ENCODE data around the gene C9orf72. TPM values are rescaled to one million over a fixed set of nuclear protein-coding genes. Genes with fewer than 3 reads are reported as not detected.
"Not testable (repeated sequence)": the region's sequence is repeated elsewhere in the genome, so short reads cannot be mapped to it uniquely, and the experiment has no call there.

C9orf72 gene
- polyA plus RNA-seq, 4 donors, result 16.4 to 31.5 (median 20.5) TPM

DNA sequence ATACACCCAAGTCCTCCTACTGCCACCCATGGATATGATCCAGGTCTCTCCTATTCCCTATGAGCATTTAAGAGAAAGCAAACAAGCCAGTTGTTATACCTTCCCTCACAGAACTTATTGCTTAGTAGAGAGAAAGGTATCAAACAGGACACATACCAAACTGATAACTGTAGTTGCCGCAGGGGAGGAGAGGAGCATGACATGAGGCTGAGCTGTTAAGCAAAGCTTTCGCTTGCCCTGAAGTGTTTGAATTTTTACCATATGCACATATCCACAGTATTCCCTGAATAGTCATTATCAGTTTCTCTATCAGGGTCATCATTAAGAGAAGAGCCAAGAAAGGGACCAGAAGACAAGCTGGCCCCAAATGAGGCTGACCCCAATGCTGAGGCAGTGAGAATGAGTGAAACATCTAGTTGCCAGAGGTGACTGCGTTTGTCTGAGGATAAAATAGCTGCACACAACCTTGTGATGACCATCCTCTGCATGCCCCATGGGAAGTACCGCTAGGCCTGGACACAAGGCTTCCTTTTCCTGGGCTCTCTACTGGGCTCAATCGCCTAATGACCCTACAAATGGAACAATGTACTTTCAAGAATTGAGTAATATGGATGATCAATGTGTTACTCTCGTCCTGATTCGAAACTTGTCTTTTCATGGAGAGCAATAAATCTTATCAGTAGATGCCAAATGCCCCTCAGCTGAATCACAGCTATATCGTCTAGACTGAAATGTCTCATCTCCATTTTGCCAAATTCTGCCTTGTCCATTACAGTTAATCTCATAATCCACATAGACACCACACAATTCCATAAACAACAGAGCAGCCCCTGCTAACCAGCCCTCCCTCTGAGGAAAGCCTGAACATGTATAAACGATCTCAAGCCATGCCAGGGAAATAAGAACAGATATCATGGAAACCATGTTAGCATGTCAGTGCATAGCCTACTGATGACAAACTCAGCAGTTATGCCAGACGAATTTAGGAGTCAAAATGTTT is 53.5 kb downstream of the C9orf72 start:
- no peak for DNase-seq (ENCODE audit: low read depth in 4 of 4, low spot score in 2 of 4)

GRCh38 chr9:27518809-27519208 is 54.5 kb downstream of the C9orf72 start:
- DNase-seq (ENCODE audit: low read depth in 4 of 4, low spot score in 2 of 4), result no peak

- no peak for DNase-seq (ENCODE audit: low read depth in 4 of 4, low spot score in 2 of 4)
Observed at GRCh38 chr9:27518006-27518405, 55.3 kb downstream of the C9orf72 start.

GRCh38 chr9:27514551-27514950 is 58.7 kb downstream of the C9orf72 start:
- DNase-seq (ENCODE audit: low read depth in 4 of 4, low spot score in 2 of 4), result no peak

GRCh38 chr9:27511771-27512170 is 61.5 kb downstream of the C9orf72 start:
- no peak for DNase-seq (ENCODE audit: low read depth in 4 of 4, low spot score in 2 of 4)

DNA sequence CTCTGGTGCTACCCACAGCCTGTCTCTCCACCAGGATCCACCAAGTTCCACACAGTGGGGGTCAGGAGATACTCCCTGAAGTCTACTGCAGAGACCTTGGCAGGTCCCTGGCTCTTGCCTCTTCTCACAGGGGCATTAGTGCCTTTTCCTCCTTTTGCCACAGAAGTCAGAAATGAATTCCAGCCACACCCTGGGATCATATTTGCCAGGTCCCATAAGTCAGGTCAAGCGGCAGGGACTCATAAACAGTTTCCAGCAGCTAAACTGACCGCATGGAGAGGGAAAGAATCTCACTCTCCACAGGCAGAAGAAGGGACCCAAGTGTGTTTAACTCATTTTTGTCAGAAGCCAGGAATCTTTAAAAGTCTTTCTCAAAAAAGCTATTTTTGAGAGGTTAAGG is 62.5 kb downstream of the C9orf72 start:
- DNase-seq (ENCODE audit: low read depth in 4 of 4, low spot score in 2 of 4), result no peak

- DNase-seq (ENCODE audit: low read depth in 4 of 4, low spot score in 2 of 4), result no peak
Observed at GRCh38 chr9:27506981-27507380, 66.3 kb downstream of the C9orf72 start.

DNA sequence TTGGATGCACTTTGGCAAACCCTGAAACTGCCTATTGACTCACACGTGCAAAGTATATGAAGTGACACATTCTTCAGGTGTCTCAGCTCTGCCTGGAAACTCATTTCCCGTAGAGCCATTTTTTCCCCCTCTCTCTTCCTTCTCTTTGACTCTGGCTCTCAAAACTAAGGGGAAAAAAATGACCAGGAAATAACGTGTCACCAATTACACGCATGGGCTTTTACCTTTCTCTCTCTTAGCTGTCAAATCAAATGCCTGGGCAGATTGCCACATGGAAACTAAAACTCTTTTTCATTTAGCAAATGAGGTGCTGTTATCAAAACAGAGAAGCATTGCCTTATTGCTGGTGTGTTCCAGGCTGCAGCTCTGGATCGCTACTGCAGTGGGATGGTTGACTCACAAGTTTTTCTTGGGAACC is 67.5 kb downstream of the C9orf72 start:
- DNase-seq (ENCODE audit: low read depth in 4 of 4, low spot score in 2 of 4), result no peak

DNA sequence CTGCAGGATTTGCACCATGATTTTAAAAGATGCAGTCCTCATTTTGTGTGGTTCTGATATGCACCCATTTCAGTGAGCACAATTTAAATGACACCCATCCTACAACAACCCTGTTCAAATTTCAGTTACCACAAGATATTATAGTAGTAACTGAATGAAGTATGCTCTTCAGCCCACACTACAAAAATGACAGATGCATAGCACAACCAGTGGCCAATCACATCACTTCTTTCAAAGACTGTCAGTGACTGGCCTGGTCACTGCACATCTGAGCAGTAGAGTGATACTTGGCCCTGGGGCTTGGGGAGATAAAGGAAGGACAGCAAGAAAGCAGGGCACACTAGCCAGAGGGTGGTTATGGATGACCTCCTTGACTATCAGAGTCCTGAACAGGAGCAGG is 69.0 kb downstream of the C9orf72 start:
- no peak for DNase-seq (ENCODE audit: low read depth in 4 of 4, low spot score in 2 of 4)

GRCh38 chr9:27503623-27504022 is 69.7 kb downstream of the C9orf72 start:
- DNase-seq (ENCODE audit: low read depth in 4 of 4, low spot score in 2 of 4), result no peak

DNA sequence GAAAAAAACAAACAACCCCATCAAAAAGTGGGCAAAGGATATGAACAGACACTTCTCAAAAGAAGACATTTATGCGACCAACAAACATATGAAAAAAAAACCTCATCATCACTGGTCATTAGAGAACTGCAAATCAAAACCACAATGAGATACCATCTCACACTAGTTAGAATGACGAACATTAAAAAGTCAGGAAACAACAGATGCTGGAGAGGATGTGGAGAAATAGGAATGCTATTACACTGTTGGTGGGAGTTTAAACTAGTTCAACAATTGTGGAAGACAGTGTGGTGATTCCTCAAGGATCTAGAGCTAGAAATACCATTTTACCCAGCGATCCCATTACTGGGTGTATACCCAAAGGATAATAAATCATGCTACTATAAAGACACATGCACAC is 72.4 kb downstream of the C9orf72 start:
- DNase-seq (ENCODE audit: low read depth in 4 of 4, low spot score in 2 of 4), result not testable (repeated sequence)

DNA sequence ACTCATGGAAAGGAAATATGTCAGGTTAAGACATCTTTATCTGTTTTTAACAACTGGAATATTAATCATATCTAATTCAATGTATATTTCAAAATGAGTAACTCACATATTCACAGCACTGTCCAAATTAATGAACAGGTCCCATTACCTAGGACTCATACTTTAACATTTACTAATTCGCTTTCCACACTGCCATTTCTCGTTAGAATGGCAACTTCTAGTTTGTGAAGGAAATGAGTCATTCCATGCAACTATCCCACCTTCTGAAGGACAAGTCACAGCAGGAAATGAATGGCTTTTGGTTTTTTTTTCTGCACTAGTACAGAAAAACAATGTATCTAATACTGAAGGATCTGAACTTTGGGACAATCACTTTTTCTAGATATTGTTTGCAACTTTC is 73.8 kb downstream of the C9orf72 start:
- no peak for DNase-seq (ENCODE audit: low read depth in 4 of 4, low spot score in 2 of 4)

GRCh38 chr9:27497883-27498417 is 75.3 kb downstream of the C9orf72 start:
- no peak for DNase-seq (ENCODE audit: low read depth in 4 of 4, low spot score in 2 of 4)

Other genes starting within 250 kb of the C9orf72 start
- gene IFNK, start 49.2 kb downstream of the C9orf72 start, polyA plus RNA-seq (ENCODE audit: insufficient read length in 4 of 4), result not detected
- gene MOB3B, start 43.7 kb downstream of the C9orf72 start, polyA plus RNA-seq (ENCODE audit: insufficient read length in 4 of 4), result 10 to 100 TPM; 21.2 to 23.9 (median 22.4) TPM

Measured in left renal cortex interstitium (tissue), 4 donors.